Activated naive CD8-positive, alpha-beta T cell (primary cell): Measurements from ENCODE around the gene ZNF134.

ENCODE experiments used
- H3K27ac Mint-ChIP-seq: one replicate; pipeline ENCODE4 v1.8.0; 2021; ENCODE audit warnings: mixed read lengths
- H3K27me3 Mint-ChIP-seq: one replicate; pipeline ENCODE4 v1.8.0; 2021; ENCODE audit warnings: mixed read lengths
- H3K36me3 Mint-ChIP-seq: one replicate; pipeline ENCODE4 v1.8.0; 2021; ENCODE audit warnings: mixed read lengths
- H3K4me1 Mint-ChIP-seq: one replicate; pipeline ENCODE4 v1.8.0; 2021; ENCODE audit warnings: low read depth, mixed read lengths
- H3K4me3 Mint-ChIP-seq: one replicate; pipeline ENCODE4 v1.8.0; 2021; ENCODE audit warnings: mild to moderate bottlenecking, mixed read lengths
- H3K9me3 Mint-ChIP-seq: one replicate; pipeline ENCODE4 v1.8.0; 2021; ENCODE audit warnings: low read depth, mixed read lengths

Gene ZNF134

GRCh38 chr19:57615346-57615745 lies 1.3 kb downstream of the ZNF134 start:
- H3K36me3 Mint-ChIP-seq, result peaks cover 64% of the 10 kb centered on the region
- H3K27ac Mint-ChIP-seq, result peak overlapping the region; percentile 82

GRCh38 chr19:57620673-57621348 lies 6.8 kb downstream of the ZNF134 start:
- peaks cover 8% of the 10 kb centered on the region for H3K4me1 Mint-ChIP-seq
- no peaks in the 10 kb centered on the region for H3K27me3 Mint-ChIP-seq
- H3K27ac Mint-ChIP-seq, result no peak overlapping the region
- peaks cover 75% of the 10 kb centered on the region for H3K36me3 Mint-ChIP-seq
- H3K4me3 Mint-ChIP-seq, result no peak overlapping the region
- peaks cover 34% of the 10 kb centered on the region for H3K9me3 Mint-ChIP-seq

More at GRCh38 chr19:57615346-57615745, 1.3 kb downstream of the ZNF134 start:
- no peaks in the 10 kb centered on the region for H3K27me3 Mint-ChIP-seq
- peaks cover 27% of the 10 kb centered on the region for H3K4me1 Mint-ChIP-seq
- H3K4me3 Mint-ChIP-seq, result peak overlapping the region; percentile 94
- H3K9me3 Mint-ChIP-seq, result peaks cover 41% of the 10 kb centered on the region

- peaks cover 24% of the 10 kb centered on the region for H3K9me3 Mint-ChIP-seq
- H3K27me3 Mint-ChIP-seq, result no peaks in the 10 kb centered on the region
- no peak overlapping the region for H3K4me3 Mint-ChIP-seq
- peaks cover 54% of the 10 kb centered on the region for H3K36me3 Mint-ChIP-seq
- H3K4me1 Mint-ChIP-seq, result no peaks in the 10 kb centered on the region
- H3K27ac Mint-ChIP-seq, result no peak overlapping the region
These were observed 9.0 kb downstream of the ZNF134 start for GRCh38 chr19:57623091-57623490.

- H3K36me3 Mint-ChIP-seq, result peaks cover 37% of the 10 kb centered on the region
- H3K9me3 Mint-ChIP-seq, result peaks cover 27% of the 10 kb centered on the region
- H3K27me3 Mint-ChIP-seq, result no peaks in the 10 kb centered on the region
- peak within 1 kb of the TSS; percentile 61 for H3K27ac Mint-ChIP-seq
- peaks cover 27% of the 10 kb centered on the region for H3K4me1 Mint-ChIP-seq
- H3K4me3 Mint-ChIP-seq, result peak within 1 kb of the TSS; percentile 90
These were observed 19.2 kb downstream of the ZNF134 start, which contains the start of gene ZNF211 for GRCh38 chr19:57632987-57633831. Gene ZNF211, plus strand, starts transcription at chr19:57633168. Its CDS starts 179 bp downstream, at chr19:57633347.

- peak overlapping the region; percentile 90 for H3K4me3 Mint-ChIP-seq
- no peaks in the 10 kb centered on the region for H3K27me3 Mint-ChIP-seq
- H3K9me3 Mint-ChIP-seq, result peaks cover 30% of the 10 kb centered on the region
- peak overlapping the region; percentile 61 for H3K27ac Mint-ChIP-seq
- H3K4me1 Mint-ChIP-seq, result peaks cover 27% of the 10 kb centered on the region
- peaks cover 42% of the 10 kb centered on the region for H3K36me3 Mint-ChIP-seq
These were observed 19.7 kb downstream of the ZNF134 start for GRCh38 chr19:57633832-57634131.

GRCh38 chr19:57637379-57637778 lies 23.3 kb downstream of the ZNF134 start:
- Mint-ChIP-seq H3K27ac (no peak overlapping the region), H3K27me3 (no peaks in the 10 kb centered on the region), H3K9me3 (peaks cover 40% of the 10 kb centered on the region), H3K4me3 (no peak overlapping the region), H3K4me1 (peaks cover 23% of the 10 kb centered on the region), H3K36me3 (peaks cover 67% of the 10 kb centered on the region)

- Mint-ChIP-seq H3K27ac (no peak overlapping the region), H3K4me1 (no peaks in the 10 kb centered on the region), H3K36me3 (peaks cover 58% of the 10 kb centered on the region), H3K9me3 (peaks cover 44% of the 10 kb centered on the region), H3K4me3 (no peak overlapping the region), H3K27me3 (no peaks in the 10 kb centered on the region)
These were observed 27.7 kb downstream of the ZNF134 start for GRCh38 chr19:57641715-57642234.

GRCh38 chr19:57642396-57643046 lies 28.5 kb downstream of the ZNF134 start:
- peaks cover 39% of the 10 kb centered on the region for H3K9me3 Mint-ChIP-seq
- H3K4me1 Mint-ChIP-seq, result no peaks in the 10 kb centered on the region
- peaks cover 53% of the 10 kb centered on the region for H3K36me3 Mint-ChIP-seq
- no peak overlapping the region for H3K27ac Mint-ChIP-seq
- no peaks in the 10 kb centered on the region for H3K27me3 Mint-ChIP-seq
- H3K4me3 Mint-ChIP-seq, result no peak overlapping the region

- H3K4me3 Mint-ChIP-seq, result no peak overlapping the region
These were observed 29.7 kb downstream of the ZNF134 start for GRCh38 chr19:57643734-57644133.

GRCh38 chr19:57648331-57649003 lies 34.4 kb downstream of the ZNF134 start:
- Mint-ChIP-seq H3K27ac (no peak overlapping the region), H3K9me3 (peaks cover 38% of the 10 kb centered on the region), H3K36me3 (peaks cover 32% of the 10 kb centered on the region), H3K4me3 (no peak overlapping the region), H3K4me1 (peaks cover 5% of the 10 kb centered on the region), H3K27me3 (peaks cover 4% of the 10 kb centered on the region)

More at GRCh38 chr19:57643734-57644133, 29.7 kb downstream of the ZNF134 start:
- Mint-ChIP-seq H3K4me1 (no peaks in the 10 kb centered on the region), H3K9me3 (peaks cover 37% of the 10 kb centered on the region), H3K27ac (no peak overlapping the region), H3K27me3 (no peaks in the 10 kb centered on the region), H3K36me3 (peaks cover 50% of the 10 kb centered on the region)

GRCh38 chr19:57651654-57651996 lies 37.6 kb downstream of the ZNF134 start:
- peaks cover 45% of the 10 kb centered on the region for H3K36me3 Mint-ChIP-seq
- H3K4me3 Mint-ChIP-seq, result no peak overlapping the region
- H3K9me3 Mint-ChIP-seq, result peaks cover 47% of the 10 kb centered on the region
- H3K27ac Mint-ChIP-seq, result no peak overlapping the region
- peaks cover 23% of the 10 kb centered on the region for H3K27me3 Mint-ChIP-seq
- peaks cover 5% of the 10 kb centered on the region for H3K4me1 Mint-ChIP-seq

GRCh38 chr19:57653689-57654088 lies 39.6 kb downstream of the ZNF134 start:
- Mint-ChIP-seq H3K36me3 (peaks cover 45% of the 10 kb centered on the region), H3K9me3 (peaks cover 46% of the 10 kb centered on the region)

GRCh38 chr19:57655443-57655842 lies 41.4 kb downstream of the ZNF134 start:
- peaks cover 41% of the 10 kb centered on the region for H3K9me3 Mint-ChIP-seq
- peaks cover 5% of the 10 kb centered on the region for H3K4me1 Mint-ChIP-seq
- H3K27me3 Mint-ChIP-seq, result peaks cover 27% of the 10 kb centered on the region
- no peak overlapping the region for H3K4me3 Mint-ChIP-seq
- peaks cover 43% of the 10 kb centered on the region for H3K36me3 Mint-ChIP-seq
- no peak overlapping the region for H3K27ac Mint-ChIP-seq

More at GRCh38 chr19:57653689-57654088, 39.6 kb downstream of the ZNF134 start:
- peaks cover 26% of the 10 kb centered on the region for H3K27me3 Mint-ChIP-seq
- peaks cover 5% of the 10 kb centered on the region for H3K4me1 Mint-ChIP-seq
- H3K4me3 Mint-ChIP-seq, result no peak overlapping the region
- H3K27ac Mint-ChIP-seq, result no peak overlapping the region

GRCh38 chr19:57656346-57656745 lies 42.3 kb downstream of the ZNF134 start:
- H3K4me1 Mint-ChIP-seq, result peaks cover 3% of the 10 kb centered on the region
- H3K9me3 Mint-ChIP-seq, result peaks cover 44% of the 10 kb centered on the region
- peaks cover 46% of the 10 kb centered on the region for H3K36me3 Mint-ChIP-seq
- no peak overlapping the region for H3K4me3 Mint-ChIP-seq
- no peak overlapping the region for H3K27ac Mint-ChIP-seq
- H3K27me3 Mint-ChIP-seq, result peaks cover 34% of the 10 kb centered on the region
